ENCODE results near the gene MAP4K5. TPM values are rescaled to one million over a fixed set of nuclear protein-coding genes. Genes with fewer than 3 reads are reported as not detected.
A peak's percentile ranks its signal among the peaks of the same experiment; 100 is the strongest.

Gene MAP4K5
- total and polyA plus RNA-seq, 4 experiments from 2014 or later, result 5.9 to 43.0 (median 31.5) TPM

DNA sequence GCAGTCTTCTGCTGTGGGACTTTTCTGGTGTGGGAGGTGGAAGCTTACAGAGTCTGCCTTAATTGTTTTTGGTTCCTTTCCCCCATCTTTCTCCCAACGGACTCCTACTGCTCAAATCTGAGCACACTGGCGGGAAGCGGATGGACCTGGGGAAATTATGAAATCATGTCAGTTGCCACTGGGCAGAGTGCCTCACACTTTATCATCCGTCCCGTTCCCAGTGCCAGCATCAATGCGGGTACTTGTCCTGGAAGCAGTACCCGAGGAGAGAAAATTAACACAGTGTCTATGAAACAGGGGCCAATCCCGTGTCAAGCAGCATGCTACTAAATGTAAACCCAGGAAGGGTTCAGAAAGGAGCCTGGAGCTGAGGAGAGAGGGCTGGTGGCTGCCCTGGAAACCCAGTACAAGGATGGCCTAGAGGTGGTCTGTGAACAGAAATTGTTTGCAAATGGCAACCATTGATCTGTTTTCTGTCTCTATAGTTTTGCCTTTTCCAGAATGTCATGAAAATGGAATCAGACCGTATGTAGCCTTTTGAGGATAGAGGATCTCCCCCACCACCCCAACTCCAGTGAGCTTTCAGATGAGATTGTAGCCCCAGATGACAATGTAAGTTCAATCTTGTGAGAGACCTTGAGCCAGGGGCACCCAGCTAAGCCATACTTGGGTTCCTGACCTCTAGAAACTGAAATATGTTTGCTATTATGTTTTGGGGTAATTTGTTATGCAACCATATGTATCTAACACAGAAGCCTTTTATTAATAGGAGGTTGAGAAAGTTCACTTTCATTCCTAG lies 134.8 kb downstream of the MAP4K5 start:
- H3K27me3 Mint-ChIP-seq, result peaks cover 0 to 2% of the 10 kb centered on the region in 2 donors
- H3K4me3 ChIP-seq (ENCODE audit: low read length in 2 of 2), result peak overlapping the region in 1 of 2 donors; percentile 73
- peaks cover 8 to 16% (median 12%) of the 10 kb centered on the region in 4 donors for H3K4me1 Mint-ChIP-seq
- ChIA-PET POLR2A (ENCODE audit: partially characterized antibody) (interaction anchor here (4.8 kb wide), 1 partner anchor 34 kb away, joined by 28 read pairs; no protein-coding TSS in a partner anchor), CTCF (ENCODE audit: partially characterized antibody) (no interaction called here)
- no peaks in the 10 kb centered on the region for H3K36me3 ChIP-seq (ENCODE audit: insufficient read depth, low read length)
- peak overlapping the region; percentile 80 to 91 (median 89) for H3K4me3 Mint-ChIP-seq
- intact Hi-C loops (cut with micrococcal nuclease), result no loop called here
- no peaks in the 10 kb centered on the region for H3K27me3 ChIP-seq (ENCODE audit: insufficient read depth, low read length)
- H3K27ac ChIP-seq (ENCODE audit: low read depth, low read length), result no peak overlapping the region
- peaks cover 14% of the 10 kb centered on the region for H3K4me1 ChIP-seq (ENCODE audit: insufficient read depth, low read length)
- H3K27ac Mint-ChIP-seq, result peak overlapping the region in 4 of 7 donors; percentile 3 to 85 (median 65)
- no peaks in the 10 kb centered on the region for H3K9me3 ChIP-seq (ENCODE audit: control insufficient read depth in 1 of 2, low read length in 2 of 2)
- DNase-seq, result no peak
- no peaks in the 10 kb centered on the region for H3K9me3 Mint-ChIP-seq
- H3K36me3 Mint-ChIP-seq, result no peaks in the 10 kb centered on the region

DNA sequence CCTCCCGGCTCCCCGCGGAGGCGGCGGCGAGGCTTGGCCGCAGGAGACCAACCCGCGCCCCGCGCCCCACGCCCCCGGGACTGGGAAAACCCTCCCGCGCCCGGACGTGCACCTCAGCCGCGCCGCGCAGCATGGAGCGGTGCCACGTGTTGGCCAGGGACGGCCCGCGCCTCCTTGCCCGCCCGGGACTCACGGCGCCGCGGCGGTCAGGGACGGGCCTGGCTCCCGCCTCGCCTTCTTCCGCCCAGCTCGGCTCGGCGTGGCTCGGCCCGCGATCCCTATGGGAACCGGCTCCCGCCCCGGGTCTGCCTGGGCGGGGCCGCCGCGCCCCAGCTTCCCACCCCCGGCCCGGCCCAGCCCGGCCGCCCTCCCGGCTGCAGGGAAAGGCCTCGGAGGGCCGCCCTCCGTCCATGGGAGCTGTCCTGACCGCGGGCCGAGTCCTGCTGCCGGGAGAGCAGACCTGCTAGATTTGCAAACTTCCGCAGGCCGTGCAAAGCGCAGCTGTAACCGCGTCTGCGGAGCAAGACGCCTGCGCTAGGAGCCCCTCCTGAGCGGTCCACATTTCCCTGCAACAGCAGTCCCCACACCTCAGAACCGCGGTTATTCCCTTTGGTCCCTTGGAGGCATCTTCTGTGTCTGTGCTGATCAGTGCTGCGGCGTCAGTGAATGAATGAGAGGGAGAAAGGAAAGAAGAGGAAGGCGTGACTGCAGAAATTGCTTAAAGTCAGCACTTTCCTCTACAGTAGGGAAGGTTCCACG lies 135.6 kb downstream of the MAP4K5 start, which contains the start of gene CDKL1:
Gene CDKL1 (minus strand): TSS at position 251 of the 759 bp plus-strand sequence. CDS start 1,013 bp downstream, outside the sequence.
- H3K9me3 ChIP-seq (ENCODE audit: control insufficient read depth in 1 of 2, low read length in 2 of 2), result no peaks in the 10 kb centered on the region
- POLR2A ChIA-PET (ENCODE audit: partially characterized antibody), result interaction anchor here (1.5 to 4.8 kb wide), 2 partner anchors 34 to 75 kb away, joined by 4 to 28 read pairs; no protein-coding TSS in a partner anchor
- peaks cover 14% of the 10 kb centered on the region for H3K4me1 ChIP-seq (ENCODE audit: insufficient read depth, low read length)
- peaks cover 8 to 16% (median 12%) of the 10 kb centered on the region in 4 donors for H3K4me1 Mint-ChIP-seq
- no peaks in the 10 kb centered on the region for H3K36me3 ChIP-seq (ENCODE audit: insufficient read depth, low read length)
- H3K27ac ChIP-seq (ENCODE audit: low read depth, low read length), result no peak within 1 kb of the TSS
- no peaks in the 10 kb centered on the region for H3K36me3 Mint-ChIP-seq
- intact Hi-C loops (cut with micrococcal nuclease), result loop anchor here (1.0 kb wide), 2 partner anchors 34 to 76 kb away; no protein-coding TSS in a partner anchor
- peaks cover 0 to 2% of the 10 kb centered on the region in 2 donors for H3K27me3 Mint-ChIP-seq
- CTCF ChIA-PET (ENCODE audit: partially characterized antibody), result interaction anchor here (0.7 to 1.9 kb wide), 4 partner anchors 74 to 125 kb away, joined by 3 to 14 read pairs (median 4); no protein-coding TSS in a partner anchor
- peak; percentile 9 to 46 (median 24) for DNase-seq
- H3K9me3 Mint-ChIP-seq, result peaks cover 0 to 1% (median 0%) of the 10 kb centered on the region in 8 donors
- peak within 1 kb of the TSS; percentile 88 to 97 (median 90) for H3K4me3 Mint-ChIP-seq
- peak within 1 kb of the TSS in 6 of 7 donors; percentile 3 to 92 (median 65) for H3K27ac Mint-ChIP-seq
- H3K4me3 ChIP-seq (ENCODE audit: low read length in 2 of 2), result peak within 1 kb of the TSS; percentile 39 to 73
- no peaks in the 10 kb centered on the region for H3K27me3 ChIP-seq (ENCODE audit: insufficient read depth, low read length)

DNA sequence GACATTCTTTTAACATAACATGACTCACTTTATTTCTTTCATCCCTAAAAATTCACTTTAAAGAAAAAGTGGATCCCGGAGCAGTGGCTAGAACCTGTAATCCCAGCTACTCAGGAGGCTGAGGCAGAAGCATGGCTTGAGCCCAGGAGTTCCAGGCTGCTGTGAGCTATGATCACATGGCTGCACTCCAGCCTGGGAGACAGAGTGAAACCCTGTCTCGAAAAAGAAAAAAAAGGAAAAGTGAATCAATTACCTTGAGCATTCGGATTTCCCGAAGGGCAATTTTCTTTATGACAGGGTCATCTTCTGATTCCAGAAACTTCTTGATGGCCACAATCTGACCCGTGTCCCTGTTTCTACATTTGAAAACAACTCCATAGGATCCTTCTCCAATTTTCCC lies 136.9 kb downstream of the MAP4K5 start:
- Histone ChIP-seq H3K4me1 (ENCODE audit: insufficient read depth, low read length) (peaks cover 14% of the 10 kb centered on the region), H3K9me3 (ENCODE audit: control insufficient read depth in 1 of 2, low read length in 2 of 2) (no peaks in the 10 kb centered on the region), H3K27me3 (ENCODE audit: insufficient read depth, low read length) (no peaks in the 10 kb centered on the region), H3K36me3 (ENCODE audit: insufficient read depth, low read length) (no peaks in the 10 kb centered on the region), H3K4me3 (ENCODE audit: low read length in 2 of 2) (no peak overlapping the region), H3K27ac (ENCODE audit: low read depth, low read length) (no peak overlapping the region)
- H3K27ac Mint-ChIP-seq, result no peak overlapping the region
- peaks cover 0 to 1% (median 0%) of the 10 kb centered on the region in 8 donors for H3K9me3 Mint-ChIP-seq
- peaks cover 0 to 2% of the 10 kb centered on the region in 2 donors for H3K27me3 Mint-ChIP-seq
- H3K4me3 Mint-ChIP-seq, result peak overlapping the region in 7 of 8 donors; percentile 11 to 97 (median 90)
- no peaks in the 10 kb centered on the region for H3K36me3 Mint-ChIP-seq
- ChIA-PET POLR2A (ENCODE audit: partially characterized antibody) (interaction anchor here (4.8 kb wide), 1 partner anchor 32 kb away, joined by 28 read pairs; no protein-coding TSS in a partner anchor), CTCF (ENCODE audit: partially characterized antibody) (interaction anchor here (0.6 to 1.9 kb wide), 2 partner anchors 74 to 552 kb away, joined by 3 to 14 read pairs; no protein-coding TSS in a partner anchor)
- peaks cover 8 to 16% (median 12%) of the 10 kb centered on the region in 4 donors for H3K4me1 Mint-ChIP-seq
- no peak for DNase-seq
- intact Hi-C loops (cut with micrococcal nuclease), result no loop called here

DNA sequence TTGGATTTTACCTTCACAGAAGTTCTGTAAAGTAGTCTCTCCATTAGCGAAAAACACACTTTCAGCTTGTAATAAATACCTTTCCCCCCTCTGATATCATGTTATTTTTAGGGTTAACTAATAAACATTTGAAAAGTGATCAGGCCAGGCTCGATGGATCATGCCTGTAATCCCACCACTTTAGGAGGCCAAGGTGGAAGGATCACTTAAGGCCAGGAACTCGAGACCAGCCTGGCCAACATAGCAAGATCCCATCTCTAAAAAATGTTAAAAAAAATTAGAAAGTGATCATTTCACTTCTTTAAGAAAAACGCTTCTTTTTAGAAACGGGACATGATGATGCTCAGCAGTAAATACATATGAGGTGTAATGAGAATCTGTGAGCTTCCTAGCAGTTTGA lies 137.7 kb downstream of the MAP4K5 start:
- POLR2A ChIA-PET (ENCODE audit: partially characterized antibody), result interaction anchor here (4.8 kb wide), 1 partner anchor 32 kb away, joined by 28 read pairs; no protein-coding TSS in a partner anchor
- H3K4me3 Mint-ChIP-seq, result peak overlapping the region in 1 of 8 donors; percentile 8

DNA sequence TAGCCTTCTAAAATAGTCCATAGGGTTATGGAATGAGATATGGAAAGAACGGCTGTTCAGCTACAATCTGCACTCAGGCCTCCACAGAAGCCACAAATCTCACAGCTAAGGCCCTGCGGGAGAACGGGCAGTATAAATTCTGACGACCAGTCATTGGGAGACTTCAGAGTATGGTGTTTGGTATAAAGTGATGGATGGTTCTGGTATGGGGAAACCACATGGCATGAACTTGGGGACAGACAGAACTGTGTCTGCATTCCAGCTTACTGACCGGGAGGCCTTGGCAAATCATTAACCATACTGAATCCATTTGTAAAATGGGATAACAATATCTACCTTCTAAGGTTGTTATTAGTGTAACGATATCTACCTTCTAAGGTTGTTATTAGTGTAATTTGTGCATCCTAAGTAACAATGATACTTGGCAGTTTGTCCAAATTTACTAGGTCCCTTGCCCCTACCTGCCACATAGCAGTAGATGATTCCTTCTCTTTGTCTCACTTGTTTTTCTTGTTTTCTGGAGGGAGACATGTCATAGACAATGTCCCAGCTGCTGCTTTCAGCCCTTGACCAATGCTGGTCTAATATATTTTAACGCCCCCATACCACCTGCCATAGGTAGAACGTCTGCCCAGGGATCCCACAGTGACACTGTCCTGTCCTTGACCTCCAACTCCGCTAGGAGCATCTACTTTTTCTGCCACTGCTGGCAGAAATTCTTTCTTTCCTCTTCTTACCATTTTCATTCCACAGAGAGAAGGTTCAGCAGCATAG lies 142.5 kb downstream of the MAP4K5 start:
- no peak overlapping the region for H3K4me3 ChIP-seq (ENCODE audit: low read length in 2 of 2)
- Mint-ChIP-seq H3K9me3 (peaks cover 0 to 1% (median 0%) of the 10 kb centered on the region in 8 donors), H3K4me3 (no peak overlapping the region), H3K4me1 (no peaks in the 10 kb centered on the region), H3K27me3 (no peaks in the 10 kb centered on the region), H3K36me3 (no peaks in the 10 kb centered on the region), H3K27ac (no peak overlapping the region)
- ChIA-PET CTCF (ENCODE audit: partially characterized antibody) (no interaction called here), POLR2A (ENCODE audit: partially characterized antibody) (no interaction called here)
- H3K9me3 ChIP-seq (ENCODE audit: control insufficient read depth in 1 of 2, low read length in 2 of 2), result no peaks in the 10 kb centered on the region
- DNase-seq, result no peak
- H3K36me3 ChIP-seq (ENCODE audit: insufficient read depth, low read length), result no peaks in the 10 kb centered on the region
- intact Hi-C loops (cut with micrococcal nuclease), result no loop called here
- no peaks in the 10 kb centered on the region for H3K4me1 ChIP-seq (ENCODE audit: insufficient read depth, low read length)
- H3K27ac ChIP-seq (ENCODE audit: low read depth, low read length), result no peak overlapping the region
- H3K27me3 ChIP-seq (ENCODE audit: insufficient read depth, low read length), result no peaks in the 10 kb centered on the region

More for the DNA sequence above, 137.7 kb downstream of the MAP4K5 start:
- H3K27me3 Mint-ChIP-seq, result peaks cover 0 to 2% of the 10 kb centered on the region in 2 donors
- no peak for DNase-seq
- intact Hi-C loops (cut with micrococcal nuclease), result no loop called here
- CTCF ChIA-PET (ENCODE audit: partially characterized antibody), result interaction anchor here (0.6 kb wide), 1 partner anchor 19 kb away, joined by 3 read pairs; no protein-coding TSS in a partner anchor
- peaks cover 8 to 16% (median 12%) of the 10 kb centered on the region in 4 donors for H3K4me1 Mint-ChIP-seq
- no peak overlapping the region for H3K27ac ChIP-seq (ENCODE audit: low read depth, low read length)
- H3K36me3 ChIP-seq (ENCODE audit: insufficient read depth, low read length), result no peaks in the 10 kb centered on the region
- H3K36me3 Mint-ChIP-seq, result no peaks in the 10 kb centered on the region
- no peaks in the 10 kb centered on the region for H3K27me3 ChIP-seq (ENCODE audit: insufficient read depth, low read length)
- H3K4me3 ChIP-seq (ENCODE audit: low read length in 2 of 2), result no peak overlapping the region
- H3K9me3 ChIP-seq (ENCODE audit: control insufficient read depth in 1 of 2, low read length in 2 of 2), result no peaks in the 10 kb centered on the region
- H3K9me3 Mint-ChIP-seq, result peaks cover 0 to 1% (median 0%) of the 10 kb centered on the region in 8 donors
- no peak overlapping the region for H3K27ac Mint-ChIP-seq
- peaks cover 14% of the 10 kb centered on the region for H3K4me1 ChIP-seq (ENCODE audit: insufficient read depth, low read length)

DNA sequence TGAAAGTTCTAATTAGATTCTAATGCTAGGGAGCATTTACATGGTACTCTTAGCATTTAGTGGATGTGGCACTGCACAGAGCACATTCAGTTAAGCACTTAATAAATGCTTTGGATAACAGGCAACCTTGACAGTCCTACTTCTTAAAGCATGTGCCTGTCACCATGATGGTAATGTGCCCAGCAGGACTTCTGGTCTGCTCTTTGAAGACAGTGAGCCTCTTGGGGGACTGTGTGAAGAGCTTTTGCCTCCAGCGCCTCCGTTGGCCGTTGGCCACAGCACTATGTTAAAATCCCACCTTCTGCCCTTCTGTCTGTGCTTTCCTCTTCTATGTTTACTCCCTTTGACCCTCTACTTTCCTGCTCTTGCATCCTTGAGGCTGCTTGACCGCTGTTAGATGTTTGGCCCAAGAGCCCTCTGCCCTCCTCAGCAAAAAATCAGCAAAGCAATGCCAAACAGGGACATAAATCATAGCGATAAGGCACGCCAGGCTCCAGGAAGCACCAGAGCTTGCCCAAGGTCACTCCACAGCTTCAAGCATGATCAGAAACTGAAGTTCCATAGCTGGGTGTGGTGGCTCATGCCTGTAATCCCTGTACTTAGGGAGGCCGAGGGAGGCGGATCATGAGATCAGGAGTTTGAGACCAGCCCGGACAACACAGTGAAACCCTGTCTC lies 144.0 kb downstream of the MAP4K5 start:
- DNase-seq, result no peak
- CTCF ChIA-PET (ENCODE audit: partially characterized antibody), result no interaction called here
- no peaks in the 10 kb centered on the region for H3K27me3 ChIP-seq (ENCODE audit: insufficient read depth, low read length)
- Mint-ChIP-seq H3K4me1 (no peaks in the 10 kb centered on the region), H3K9me3 (peaks cover 0 to 1% (median 0%) of the 10 kb centered on the region in 8 donors), H3K27me3 (no peaks in the 10 kb centered on the region), H3K4me3 (no peak overlapping the region), H3K27ac (no peak overlapping the region), H3K36me3 (no peaks in the 10 kb centered on the region)
- POLR2A ChIA-PET (ENCODE audit: partially characterized antibody), result no interaction called here
- H3K4me1 ChIP-seq (ENCODE audit: insufficient read depth, low read length), result no peaks in the 10 kb centered on the region
- H3K27ac ChIP-seq (ENCODE audit: low read depth, low read length), result no peak overlapping the region
- intact Hi-C loops (cut with micrococcal nuclease), result no loop called here
- H3K4me3 ChIP-seq (ENCODE audit: low read length in 2 of 2), result no peak overlapping the region
- no peaks in the 10 kb centered on the region for H3K36me3 ChIP-seq (ENCODE audit: insufficient read depth, low read length)
- no peaks in the 10 kb centered on the region for H3K9me3 ChIP-seq (ENCODE audit: control insufficient read depth in 1 of 2, low read length in 2 of 2)

Measured in CD4-positive, alpha-beta memory T cell (primary cell).